SK-N-SH treated with all-trans-retinoic acid at 6 μM for 48 hours (cell line): ENCODE results near the gene COL26A1.

ENCODE experiments used
- ATAC-seq: fragments of 200-7000 bp; cut with Tn5 transposase; 3 replicates; pipeline ENCODE4 v1.9.1; 2020; ENCODE audit warnings: mild to moderate bottlenecking, moderate library complexity
- ARNTL ChIP-seq: fragments of 450-650 bp; formaldehyde crosslinking; IDR thresholded peaks from 2 replicates; pipeline ENCODE4 v1.5.0; 2020; ENCODE audit warnings: low read depth, mild to moderate bottlenecking, moderate library complexity, borderline replicate concordance
- BACH2 ChIP-seq: fragments of 250-450 bp; sonication (Bioruptor Pico); IDR thresholded peaks from 2 replicates; pipeline ENCODE4 v1.9.0; 2021; ENCODE audit warnings: mild to moderate bottlenecking, borderline replicate concordance
- CREB5 ChIP-seq: fragments of 250-450 bp; sonication (Bioruptor Pico); IDR thresholded peaks from 2 replicates; pipeline ENCODE4 v1.5.1; 2020; ENCODE audit warnings: low read depth, mild to moderate bottlenecking, moderate library complexity
- CSDC2 ChIP-seq: fragments of 250-450 bp; sonication (Bioruptor Pico); IDR thresholded peaks from 2 replicates; pipeline ENCODE4 v1.5.0; 2020; ENCODE audit warnings: mild to moderate bottlenecking, moderate library complexity
- CSRNP3 ChIP-seq: fragments of 250-450 bp; sonication (Bioruptor Pico); IDR thresholded peaks from 2 replicates; pipeline ENCODE4 v1.5.1; 2021; ENCODE audit warnings: mild to moderate bottlenecking, moderate library complexity
- ESRRG ChIP-seq: fragments of 250-450 bp; sonication (Bioruptor Pico); IDR thresholded peaks from 2 replicates; pipeline ENCODE4 v1.6.1; 2021; ENCODE audit warnings: mild to moderate bottlenecking
- GLIS3 ChIP-seq: fragments of 250-450 bp; sonication (Bioruptor Pico); IDR thresholded peaks from 2 replicates; pipeline ENCODE4 v1.5.0; 2020; ENCODE audit warnings: mild to moderate bottlenecking, moderate library complexity
- ISL1 ChIP-seq: fragments of 250-450 bp; sonication (Bioruptor Pico); IDR thresholded peaks from 2 replicates; pipeline ENCODE4 v2.1.2; 2022; ENCODE audit warnings: mild to moderate bottlenecking, moderate library complexity
- OSR1 ChIP-seq: fragments of 250-450 bp; sonication (Bioruptor Pico); IDR thresholded peaks from 2 replicates; pipeline ENCODE4 v1.8.0; 2022; ENCODE audit warnings: moderate library complexity, mild to moderate bottlenecking, inconsistent platforms
- PATZ1 ChIP-seq: fragments of 250-450 bp; sonication (Bioruptor Pico); IDR thresholded peaks from 2 replicates; pipeline ENCODE4 v1.8.0; 2020; ENCODE audit warnings: mild to moderate bottlenecking, moderate library complexity, borderline replicate concordance
- POU6F1 ChIP-seq: fragments of 250-450 bp; sonication (Bioruptor Pico); IDR thresholded peaks from 2 replicates; pipeline ENCODE4 v1.8.0; 2021; ENCODE audit warnings: low read depth, mild to moderate bottlenecking, moderate library complexity, borderline replicate concordance
- PPARA ChIP-seq: fragments of 250-450 bp; sonication (Bioruptor Pico); IDR thresholded peaks from 2 replicates; pipeline ENCODE4 v1.5.0; 2020; ENCODE audit warnings: mild to moderate bottlenecking, borderline replicate concordance
- RARB ChIP-seq: fragments of 250-450 bp; sonication (Bioruptor Pico); IDR thresholded peaks from 2 replicates; pipeline ENCODE4 v1.8.0; 2021; ENCODE audit warnings: mild to moderate bottlenecking, moderate library complexity
- SNAI2 ChIP-seq: fragments of 250-450 bp; sonication (Bioruptor Pico); IDR thresholded peaks from 2 replicates; pipeline ENCODE4 v1.5.0; 2020; ENCODE audit warnings: mild to moderate bottlenecking, moderate library complexity
- TCF4 ChIP-seq: fragments of 250-450 bp; sonication (Bioruptor Pico); IDR thresholded peaks from 2 replicates; pipeline ENCODE4 v1.8.0; 2021; ENCODE audit warnings: mild to moderate bottlenecking, moderate library complexity, borderline replicate concordance
- TOX ChIP-seq: fragments of 250-450 bp; sonication (Bioruptor Pico); IDR thresholded peaks from 2 replicates; pipeline ENCODE4 v1.8.0; 2021; ENCODE audit warnings: mild to moderate bottlenecking, moderate library complexity, borderline replicate concordance
- ZC3H10 ChIP-seq: fragments of 250-450 bp; sonication (Bioruptor Pico); IDR thresholded peaks from 2 replicates; pipeline ENCODE4 v1.5.1; 2021; ENCODE audit warnings: mild to moderate bottlenecking, moderate library complexity
- ZFP3 ChIP-seq: fragments of 250-450 bp; sonication (Bioruptor Pico); IDR thresholded peaks from 2 replicates; pipeline ENCODE4 v1.5.0; 2020; ENCODE audit warnings: mild to moderate bottlenecking, moderate library complexity
- ZFP30 ChIP-seq: fragments of 450-650 bp; formaldehyde crosslinking; IDR thresholded peaks from 2 replicates; pipeline ENCODE4 v1.5.0; 2022; ENCODE audit warnings: mild to moderate bottlenecking, moderate library complexity
- ZNF565 ChIP-seq: fragments of 450-650 bp; formaldehyde crosslinking; conservative IDR thresholded peaks from 2 replicates; pipeline ENCODE4 v1.5.0; 2020; ENCODE audit warnings: low read depth, mild to moderate bottlenecking, moderate library complexity
- ZNF70 ChIP-seq: fragments of 450-650 bp; formaldehyde crosslinking; IDR thresholded peaks from 2 replicates; pipeline ENCODE4 v1.5.0; 2020; ENCODE audit warnings: mild to moderate bottlenecking, moderate library complexity

Gene COL26A1

GRCh38 chr7:101534873-101535272 lies 172.2 kb downstream of the COL26A1 start:
- TF ChIP-seq ISL1 (CRISPR knock-in tag) (no peak), SNAI2 (CRISPR knock-in tag) (no peak), CSRNP3 (CRISPR knock-in tag) (no peak), ARNTL (CRISPR knock-in tag) (no peak), PATZ1 (CRISPR knock-in tag) (no peak), ZC3H10 (CRISPR knock-in tag) (no peak), CREB5 (CRISPR knock-in tag) (no peak), ZFP30 (CRISPR knock-in tag) (no peak), ESRRG (no peak), RARB (CRISPR knock-in tag) (no peak), POU6F1 (no peak)
- ATAC-seq = no peak

GRCh38 chr7:101535351-101535751 lies 172.7 kb downstream of the COL26A1 start:
- TF ChIP-seq GLIS3 (CRISPR knock-in tag) (no peak), ZNF565 (CRISPR knock-in tag) (no peak), ISL1 (CRISPR knock-in tag) (no peak), CSRNP3 (CRISPR knock-in tag) (no peak), ZFP30 (CRISPR knock-in tag) (no peak), ARNTL (CRISPR knock-in tag) (no peak), PPARA (CRISPR knock-in tag) (no peak), CREB5 (CRISPR knock-in tag) (no peak)
- no peak for ATAC-seq

GRCh38 chr7:101536232-101536631 lies 173.6 kb downstream of the COL26A1 start:
- ATAC-seq = no peak; the same call in 2 of the 3 replicates

GRCh38 chr7:101536668-101537067 lies 174.0 kb downstream of the COL26A1 start:
- no peak for TF ChIP-seq ZFP3 (CRISPR knock-in tag)
- TF ChIP-seq ZC3H10 (CRISPR knock-in tag) = no peak
- no peak for TF ChIP-seq ZNF70 (CRISPR knock-in tag)
- no peak for TF ChIP-seq GLIS3 (CRISPR knock-in tag)
- TF ChIP-seq RARB (CRISPR knock-in tag) = no peak
- TF ChIP-seq CSDC2 (CRISPR knock-in tag) = no peak
- TF ChIP-seq CREB5 (CRISPR knock-in tag) = no peak
- TF ChIP-seq ZNF565 (CRISPR knock-in tag) = no peak
- no peak for TF ChIP-seq TOX
- no peak for TF ChIP-seq BACH2
- no peak for TF ChIP-seq ISL1 (CRISPR knock-in tag)
- no peak for TF ChIP-seq TCF4 (CRISPR knock-in tag)
- no peak for TF ChIP-seq ESRRG
- TF ChIP-seq ZFP30 (CRISPR knock-in tag) = no peak
- no peak for TF ChIP-seq PPARA (CRISPR knock-in tag)
- no peak for TF ChIP-seq OSR1 (CRISPR knock-in tag)
- no peak for TF ChIP-seq SNAI2 (CRISPR knock-in tag)
- TF ChIP-seq ARNTL (CRISPR knock-in tag) = no peak
- no peak for TF ChIP-seq POU6F1
- TF ChIP-seq, all 23 proteins: peak for 0
- no peak for ATAC-seq

More at GRCh38 chr7:101536232-101536631, 173.6 kb downstream of the COL26A1 start:
- TF ChIP-seq ZC3H10 (CRISPR knock-in tag) = no peak
- TF ChIP-seq CSDC2 (CRISPR knock-in tag) = no peak
- TF ChIP-seq ZNF70 (CRISPR knock-in tag) = no peak
- no peak for TF ChIP-seq SNAI2 (CRISPR knock-in tag)
- no peak for TF ChIP-seq BACH2
- TF ChIP-seq ISL1 (CRISPR knock-in tag) = no peak
- no peak for TF ChIP-seq OSR1 (CRISPR knock-in tag)
- TF ChIP-seq ZFP30 (CRISPR knock-in tag) = no peak
- no peak for TF ChIP-seq ARNTL (CRISPR knock-in tag)
- TF ChIP-seq, all 23 proteins: peak for 0
